DND-41 (cell line): ENCODE measurements around the gene ELL2.

Experiments used
- EZH2 ChIP-seq: IDR thresholded peaks from 3 replicates; pipeline ENCODE4 v1.6.1; 2012; ENCODE audit warnings: borderline replicate concordance, low read depth, mild to moderate bottlenecking, moderate library complexity, low read length, inconsistent platforms; ENCODE audit not compliant: severe bottlenecking
- TF ChIP-seq, protein P1 (sequence below): IDR thresholded peaks from 2 replicates; pipeline ENCODE4 v1.5.1; 2012; ENCODE audit warnings: borderline replicate concordance, low read length, moderate library complexity, mild to moderate bottlenecking; ENCODE audit not compliant: poor library complexity, severe bottlenecking; ENCODE audit errors: extremely low read depth

DNA sequence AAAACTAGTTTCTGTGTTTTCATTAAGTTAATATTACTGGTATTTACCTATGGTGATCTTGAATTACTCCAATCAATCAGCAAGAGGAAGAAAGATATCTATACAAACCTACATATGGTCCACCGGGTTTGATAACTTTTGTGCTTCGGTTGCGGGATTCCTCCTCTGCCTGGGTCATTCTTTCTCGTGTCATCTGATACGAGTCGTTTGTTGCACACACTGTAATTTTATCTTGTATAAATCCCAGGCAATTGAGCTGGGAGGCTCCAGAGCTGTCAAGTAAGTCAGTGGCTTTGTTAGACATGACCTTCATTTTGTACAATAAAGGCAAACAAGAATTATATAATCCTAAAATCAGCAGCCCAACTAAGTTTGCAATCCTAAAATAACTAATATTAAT is 48.0 kb downstream of the ELL2 start:
- TF ChIP-seq, protein P1, sequence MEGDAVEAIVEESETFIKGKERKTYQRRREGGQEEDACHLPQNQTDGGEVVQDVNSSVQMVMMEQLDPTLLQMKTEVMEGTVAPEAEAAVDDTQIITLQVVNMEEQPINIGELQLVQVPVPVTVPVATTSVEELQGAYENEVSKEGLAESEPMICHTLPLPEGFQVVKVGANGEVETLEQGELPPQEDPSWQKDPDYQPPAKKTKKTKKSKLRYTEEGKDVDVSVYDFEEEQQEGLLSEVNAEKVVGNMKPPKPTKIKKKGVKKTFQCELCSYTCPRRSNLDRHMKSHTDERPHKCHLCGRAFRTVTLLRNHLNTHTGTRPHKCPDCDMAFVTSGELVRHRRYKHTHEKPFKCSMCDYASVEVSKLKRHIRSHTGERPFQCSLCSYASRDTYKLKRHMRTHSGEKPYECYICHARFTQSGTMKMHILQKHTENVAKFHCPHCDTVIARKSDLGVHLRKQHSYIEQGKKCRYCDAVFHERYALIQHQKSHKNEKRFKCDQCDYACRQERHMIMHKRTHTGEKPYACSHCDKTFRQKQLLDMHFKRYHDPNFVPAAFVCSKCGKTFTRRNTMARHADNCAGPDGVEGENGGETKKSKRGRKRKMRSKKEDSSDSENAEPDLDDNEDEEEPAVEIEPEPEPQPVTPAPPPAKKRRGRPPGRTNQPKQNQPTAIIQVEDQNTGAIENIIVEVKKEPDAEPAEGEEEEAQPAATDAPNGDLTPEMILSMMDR = no peak
- TF ChIP-seq EZH2 = no peak
